Tibial nerve (tissue), 4 donors: Measurements from ENCODE around the gene TMEM185A.

Experiments
- EP300 ChIP-seq, 2 donors: sonication (generic); formaldehyde crosslinking; IDR thresholded peaks; one replicate each; pipeline ENCODE4 v1.6.1; 2017; ENCODE audit warnings: antibody characterized with exemption in 2 of 2, mild to moderate bottlenecking in 1 of 2
- TF ChIP-seq, protein P1 (sequence below), 5 experiments: fragments of 200-600 bp in 3 of 5; fragments of 450-650 bp in 2 of 5; sonication (generic) in 3 of 5; IDR thresholded peaks; one replicate each; pipeline ENCODE4 v1.5.1; 2016 to 2019; ENCODE audit warnings: antibody characterized with exemption in 5 of 5, mild to moderate bottlenecking in 3 of 5, moderate library complexity in 2 of 5

GRCh38 chrX:149611623-149612175 is 19.9 kb downstream of the TMEM185A start:
- TF ChIP-seq, protein P1, sequence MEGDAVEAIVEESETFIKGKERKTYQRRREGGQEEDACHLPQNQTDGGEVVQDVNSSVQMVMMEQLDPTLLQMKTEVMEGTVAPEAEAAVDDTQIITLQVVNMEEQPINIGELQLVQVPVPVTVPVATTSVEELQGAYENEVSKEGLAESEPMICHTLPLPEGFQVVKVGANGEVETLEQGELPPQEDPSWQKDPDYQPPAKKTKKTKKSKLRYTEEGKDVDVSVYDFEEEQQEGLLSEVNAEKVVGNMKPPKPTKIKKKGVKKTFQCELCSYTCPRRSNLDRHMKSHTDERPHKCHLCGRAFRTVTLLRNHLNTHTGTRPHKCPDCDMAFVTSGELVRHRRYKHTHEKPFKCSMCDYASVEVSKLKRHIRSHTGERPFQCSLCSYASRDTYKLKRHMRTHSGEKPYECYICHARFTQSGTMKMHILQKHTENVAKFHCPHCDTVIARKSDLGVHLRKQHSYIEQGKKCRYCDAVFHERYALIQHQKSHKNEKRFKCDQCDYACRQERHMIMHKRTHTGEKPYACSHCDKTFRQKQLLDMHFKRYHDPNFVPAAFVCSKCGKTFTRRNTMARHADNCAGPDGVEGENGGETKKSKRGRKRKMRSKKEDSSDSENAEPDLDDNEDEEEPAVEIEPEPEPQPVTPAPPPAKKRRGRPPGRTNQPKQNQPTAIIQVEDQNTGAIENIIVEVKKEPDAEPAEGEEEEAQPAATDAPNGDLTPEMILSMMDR (IDR thresholded peaks at IDR 0.05), result no peak
- no peak for TF ChIP-seq EP300 (IDR thresholded peaks at IDR 0.05)
